GM18519 (cell line): Measurements from ENCODE around the gene SUGP1.

Experiments used
- ATAC-seq: cut with Tn5 transposase; IDR thresholded peaks from one replicate; pipeline ENCODE4 v1.9.1; 2021; ENCODE audit warnings: mild to moderate bottlenecking, moderate library complexity; ENCODE audit not compliant: unreplicated experiment, low FRiP score

SUGP1 gene

DNA sequence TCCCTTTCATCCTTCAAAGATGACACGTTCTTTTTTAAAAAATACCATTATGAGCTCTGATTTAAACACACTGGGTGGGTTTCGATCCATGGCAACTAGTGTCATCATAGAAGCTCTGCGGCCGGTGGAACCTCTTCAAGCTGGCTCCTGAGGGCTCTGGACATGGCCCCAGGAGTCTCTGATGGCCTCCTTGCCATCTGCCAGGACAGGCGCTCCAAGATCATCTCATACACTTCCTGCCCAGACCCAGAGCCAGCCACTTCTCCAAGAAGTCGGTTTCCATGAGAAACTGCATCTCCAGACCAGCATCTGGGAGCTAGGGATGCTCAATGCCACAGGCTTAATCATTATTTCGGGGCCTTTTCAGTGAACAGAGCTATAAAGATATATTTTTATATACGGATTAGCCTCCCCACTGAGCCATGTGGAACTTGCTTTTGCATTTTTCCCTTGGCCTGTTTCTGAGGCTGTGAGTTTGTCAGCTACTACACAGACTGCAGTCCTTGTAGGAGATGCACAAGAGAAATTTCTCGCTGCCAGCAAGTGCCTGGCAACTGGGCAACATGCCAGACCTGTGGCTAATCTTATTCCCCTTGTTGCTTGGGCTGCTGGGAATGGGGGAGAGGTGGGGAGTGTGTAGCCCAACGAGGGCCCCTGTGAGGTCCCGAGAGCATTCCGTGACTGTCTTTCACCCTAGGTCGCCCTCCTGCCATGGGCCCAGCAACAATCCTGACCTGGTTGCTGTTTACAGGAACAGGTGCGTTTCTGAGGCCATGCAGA is 15.9 kb downstream of the SUGP1 start:
- no peak for ATAC-seq

DNA sequence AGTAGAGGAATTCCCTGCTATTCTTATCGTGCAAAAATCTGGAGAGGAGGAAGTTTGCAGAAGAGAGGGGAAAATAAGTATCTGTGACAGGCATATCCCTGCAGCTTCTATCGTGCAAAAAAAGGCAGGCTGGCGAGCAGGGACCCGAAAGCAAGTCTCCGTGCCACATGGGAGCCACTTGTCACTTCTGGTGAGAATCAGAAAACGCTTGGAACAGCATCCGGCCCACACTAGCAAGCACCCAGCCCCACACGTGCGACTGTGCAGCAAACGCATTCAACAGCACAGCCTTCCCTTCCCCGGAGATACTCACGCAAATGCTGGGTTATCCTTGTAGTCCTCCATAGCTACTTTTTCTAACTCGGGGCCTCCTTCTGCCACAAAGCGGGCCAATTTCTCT is 16.9 kb downstream of the SUGP1 start:
- no peak for ATAC-seq

DNA sequence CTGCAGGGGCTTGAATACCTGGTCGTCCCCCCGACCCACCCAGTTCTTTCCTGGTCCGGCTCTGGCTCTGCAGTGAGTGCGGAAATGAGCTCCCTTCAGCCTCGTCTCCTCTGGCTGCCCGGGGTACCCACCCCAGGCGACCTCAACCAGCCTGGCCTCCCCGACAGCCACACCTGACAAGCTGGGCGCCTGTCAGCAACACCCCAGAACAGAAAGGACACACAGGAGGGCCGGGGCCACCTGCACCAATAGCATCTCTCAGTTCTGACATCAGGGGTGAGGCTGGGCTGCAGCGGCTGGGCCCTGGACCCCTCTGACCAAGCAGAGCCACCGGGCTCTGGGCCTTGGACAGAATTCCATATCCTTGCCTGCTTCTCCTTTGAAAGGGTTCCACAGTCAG is 19.7 kb downstream of the SUGP1 start:
- ATAC-seq = no peak

DNA sequence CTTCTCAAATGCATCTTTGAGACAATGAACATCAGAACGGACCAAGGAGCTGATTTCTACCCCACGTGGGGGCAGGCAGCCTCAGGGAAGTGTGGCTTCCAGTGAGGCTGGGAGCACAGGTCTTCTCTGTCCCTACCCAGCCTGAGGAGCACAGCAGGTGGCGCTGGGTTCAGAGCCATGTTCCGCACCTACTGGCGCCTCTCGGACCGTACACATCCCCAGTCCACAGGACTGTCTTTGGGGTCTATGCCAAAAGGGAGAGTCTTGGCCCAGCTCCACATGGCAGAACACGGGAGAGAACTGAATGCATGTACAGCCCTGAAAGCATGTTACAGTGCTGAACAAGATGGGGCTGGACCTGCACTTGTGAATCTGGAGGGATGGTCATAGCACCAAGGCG is 22.6 kb downstream of the SUGP1 start:
- ATAC-seq = no peak

DNA sequence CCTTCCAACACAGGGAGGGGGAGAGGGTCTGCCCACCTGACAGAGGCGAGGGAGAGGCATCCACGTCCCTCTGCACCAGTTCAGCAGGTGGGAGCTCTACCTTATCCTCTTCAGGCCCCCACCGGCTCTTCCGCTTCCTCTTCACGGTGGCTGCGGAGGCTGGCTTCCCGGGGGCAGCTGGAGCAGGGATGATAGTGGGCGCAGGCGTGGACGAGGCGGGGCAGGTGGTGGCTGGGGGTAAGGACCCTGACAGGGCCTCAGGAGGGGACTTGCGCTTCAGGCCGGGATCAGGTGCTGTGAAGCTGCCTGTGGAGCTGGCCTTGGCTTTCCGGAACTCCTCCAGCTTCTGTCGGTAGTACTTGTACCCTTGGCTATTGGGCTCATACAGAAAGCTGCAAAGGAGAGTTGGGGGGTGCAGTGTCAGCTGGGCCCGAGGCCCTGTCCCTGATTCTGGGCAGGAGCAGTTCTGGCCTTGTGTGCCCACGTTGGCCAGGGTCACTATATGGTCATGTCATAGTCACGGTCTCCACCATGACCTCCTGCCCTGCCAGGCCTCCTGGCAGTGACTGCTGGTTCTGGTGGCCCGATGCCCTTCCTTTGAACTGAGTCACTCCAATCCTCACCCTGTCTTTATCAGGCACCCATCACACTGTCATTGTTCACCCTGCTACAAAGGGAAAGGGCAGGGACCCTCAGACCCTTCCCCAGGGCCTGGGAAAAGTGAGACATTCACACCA is 23.2 kb downstream of the SUGP1 start:
- ATAC-seq = no peak

DNA sequence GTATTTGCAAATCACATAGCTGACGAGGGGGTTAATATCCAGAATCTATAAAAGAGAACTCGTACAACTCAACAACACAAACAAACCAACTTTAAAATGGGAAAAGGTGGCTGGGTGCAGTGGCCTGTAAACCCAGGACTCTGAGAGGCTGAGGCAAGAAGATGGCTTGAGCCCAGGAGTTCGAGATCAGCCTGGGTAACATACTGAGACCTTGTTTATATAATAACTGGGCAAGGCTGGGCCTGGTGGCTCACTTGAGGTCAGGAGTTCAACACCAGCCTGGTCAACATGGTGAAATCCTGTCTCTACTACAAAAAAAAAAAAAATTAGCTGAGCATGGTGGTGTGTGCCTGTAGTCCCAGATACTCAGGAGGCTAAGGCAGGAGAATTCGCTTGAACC is 25.4 kb downstream of the SUGP1 start:
- ATAC-seq = no peak

DNA sequence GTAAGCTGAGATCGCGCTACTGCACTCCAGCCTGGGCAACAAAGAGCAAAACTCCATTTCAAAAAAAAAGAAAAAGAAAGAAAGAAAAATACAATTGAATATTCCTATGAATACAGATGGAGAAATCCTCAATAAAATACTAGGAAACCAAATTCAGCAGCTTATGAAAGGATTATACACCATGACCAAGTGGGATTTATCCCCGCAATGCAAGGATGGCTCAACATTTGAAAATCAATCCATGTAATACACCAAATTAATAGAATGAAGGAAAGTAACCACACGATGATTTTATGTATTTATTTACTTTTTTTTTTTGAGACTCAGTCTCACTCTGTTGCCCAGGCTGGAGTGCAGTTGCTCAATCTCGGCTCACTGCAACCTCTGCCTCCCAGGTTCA is 27.7 kb downstream of the SUGP1 start:
- ATAC-seq = no peak

DNA sequence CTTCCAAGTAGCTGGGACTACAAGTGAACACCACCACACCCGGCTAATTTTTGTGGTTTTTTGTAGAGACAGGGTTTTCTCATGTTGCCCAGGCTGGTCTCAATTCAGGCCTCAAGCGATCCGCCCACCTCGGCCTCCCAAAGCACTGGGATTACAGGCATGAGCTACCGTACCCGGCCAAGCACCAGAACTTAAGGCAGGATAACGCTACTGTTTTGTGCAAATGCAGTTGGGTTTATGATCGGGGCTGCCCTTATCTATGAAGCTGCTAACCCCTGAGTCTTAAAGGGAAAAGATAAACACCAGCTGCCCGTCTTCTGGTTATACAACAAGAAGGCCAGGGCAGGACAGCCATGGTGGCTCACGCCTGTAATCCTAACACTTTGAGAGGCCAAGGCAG is 34.6 kb downstream of the SUGP1 start:
- no peak for ATAC-seq

DNA sequence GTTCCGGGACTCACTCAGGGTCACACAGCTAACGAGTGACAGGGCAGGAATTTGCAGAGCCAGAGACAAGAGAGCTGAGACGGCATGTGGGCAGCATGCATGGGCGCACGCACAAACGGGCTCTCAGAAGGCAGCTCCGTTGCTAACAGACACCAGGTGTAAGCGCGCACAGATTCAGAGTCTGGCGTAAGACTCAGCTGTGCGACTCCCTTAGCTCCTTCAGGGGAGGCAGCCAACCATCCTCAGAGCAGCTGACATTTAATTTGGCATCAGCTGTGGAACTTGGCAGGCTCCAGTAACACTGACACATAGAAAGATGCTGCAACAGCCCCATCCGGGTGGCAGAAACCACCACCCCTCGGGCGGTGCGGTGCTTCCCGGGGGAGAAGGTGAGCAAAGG is 39.7 kb downstream of the SUGP1 start:
- ATAC-seq = no peak

DNA sequence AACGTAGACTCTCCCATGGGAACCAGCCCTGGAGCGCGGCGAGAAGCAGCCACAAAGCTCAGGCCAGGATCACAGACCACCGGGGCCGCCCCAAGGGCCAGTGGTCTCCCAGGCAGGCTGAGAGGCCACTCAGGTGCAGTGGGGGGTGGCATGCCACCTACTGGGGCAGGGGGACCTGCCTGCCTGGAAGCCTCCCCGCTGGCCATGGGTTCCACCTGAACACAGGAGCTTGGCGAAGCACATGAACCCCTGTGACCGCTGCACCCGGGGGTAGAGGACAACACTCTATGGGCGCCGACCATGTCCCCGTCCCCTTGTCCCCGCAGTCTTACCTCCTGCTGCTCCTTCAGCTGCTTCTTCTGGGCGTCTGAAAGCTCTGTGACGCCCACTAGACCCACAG is 40.5 kb downstream of the SUGP1 start:
- ATAC-seq = no peak

DNA sequence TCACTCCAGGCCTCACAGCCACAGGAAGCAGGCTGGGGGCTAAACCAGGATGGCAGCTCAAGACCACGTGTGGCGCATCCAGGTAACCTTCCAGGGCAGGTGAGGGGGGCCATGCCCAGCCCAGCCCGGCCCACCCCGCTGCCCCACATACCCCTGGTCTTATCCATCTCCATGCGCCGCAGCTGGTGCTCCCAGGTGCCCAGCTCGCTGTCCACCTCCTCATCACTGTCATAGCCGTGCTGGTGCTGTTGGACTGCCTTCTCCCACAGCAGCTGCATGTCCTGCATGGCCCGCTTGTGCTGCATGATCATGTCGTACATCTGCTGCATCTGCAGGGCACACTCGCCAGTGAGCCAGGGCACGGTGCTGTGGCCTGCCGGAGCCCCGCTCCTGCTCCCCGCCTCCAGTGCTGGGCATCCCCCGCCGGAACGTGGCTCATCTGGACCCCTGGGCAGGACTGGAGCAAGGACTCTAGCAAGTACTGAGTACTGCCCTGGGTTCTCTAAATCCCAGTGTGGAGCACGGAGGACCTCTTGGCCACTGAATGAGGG is 41.2 kb downstream of the SUGP1 start:
- ATAC-seq = no peak

DNA sequence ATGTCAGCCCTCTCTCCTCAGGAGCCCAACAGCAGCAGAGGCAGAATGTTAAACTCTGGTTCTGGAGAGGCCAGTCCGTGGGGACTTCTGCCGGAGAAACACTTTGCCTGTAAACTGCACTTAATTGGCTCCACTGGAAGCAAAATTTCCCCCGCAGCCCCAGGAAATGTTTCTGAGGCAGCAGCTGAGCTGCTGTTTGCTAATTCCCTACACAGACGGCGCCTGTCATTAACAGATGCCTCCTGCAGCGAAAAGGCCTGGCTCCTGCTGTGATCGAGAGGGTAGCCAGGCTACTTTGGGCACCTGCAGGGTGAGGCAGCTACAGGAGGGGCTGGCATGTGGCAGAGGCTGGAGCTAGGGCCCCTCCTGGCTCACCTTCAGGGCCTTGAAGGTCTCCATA is 42.0 kb downstream of the SUGP1 start:
- ATAC-seq = no peak

DNA sequence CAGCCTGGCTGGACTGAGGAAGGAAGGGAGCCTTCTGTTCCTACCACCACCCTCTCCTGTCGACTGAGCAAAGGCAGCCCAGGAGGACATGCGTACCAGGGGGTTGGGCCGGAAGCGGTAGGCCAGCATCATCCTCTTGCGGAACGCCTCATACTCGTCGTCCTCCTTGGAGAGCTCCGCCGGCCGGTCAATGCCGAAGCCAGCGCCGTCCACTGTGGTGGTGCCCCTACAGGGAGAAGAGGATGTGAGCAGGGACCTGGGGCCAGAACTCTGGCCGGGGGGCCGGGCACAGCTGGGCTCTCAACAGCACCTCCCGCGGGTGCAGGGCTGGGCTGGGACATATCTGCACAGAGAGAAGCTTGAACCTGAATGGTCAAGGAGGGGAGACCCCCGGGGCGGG is 43.5 kb downstream of the SUGP1 start:
- no peak for ATAC-seq

DNA sequence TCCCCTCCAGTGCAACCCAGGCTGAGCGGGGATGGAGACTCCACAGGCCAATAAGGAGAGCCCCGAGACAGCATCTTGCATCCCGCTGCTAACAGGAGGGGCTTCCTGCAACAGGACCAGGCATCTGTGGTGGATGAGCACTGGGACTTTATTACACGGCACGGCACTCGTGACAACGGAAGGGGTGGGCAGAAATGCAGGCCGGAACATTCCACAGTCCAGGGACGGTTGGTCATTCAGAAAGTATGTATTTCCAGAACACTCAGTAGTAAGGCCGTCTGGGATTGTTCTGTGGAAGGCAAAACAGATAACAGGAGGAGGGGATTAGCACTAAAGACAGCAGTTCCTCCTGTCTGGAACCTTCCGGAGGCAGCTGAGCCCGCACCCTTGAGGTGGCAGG is 43.9 kb downstream of the SUGP1 start:
- ATAC-seq = no peak

DNA sequence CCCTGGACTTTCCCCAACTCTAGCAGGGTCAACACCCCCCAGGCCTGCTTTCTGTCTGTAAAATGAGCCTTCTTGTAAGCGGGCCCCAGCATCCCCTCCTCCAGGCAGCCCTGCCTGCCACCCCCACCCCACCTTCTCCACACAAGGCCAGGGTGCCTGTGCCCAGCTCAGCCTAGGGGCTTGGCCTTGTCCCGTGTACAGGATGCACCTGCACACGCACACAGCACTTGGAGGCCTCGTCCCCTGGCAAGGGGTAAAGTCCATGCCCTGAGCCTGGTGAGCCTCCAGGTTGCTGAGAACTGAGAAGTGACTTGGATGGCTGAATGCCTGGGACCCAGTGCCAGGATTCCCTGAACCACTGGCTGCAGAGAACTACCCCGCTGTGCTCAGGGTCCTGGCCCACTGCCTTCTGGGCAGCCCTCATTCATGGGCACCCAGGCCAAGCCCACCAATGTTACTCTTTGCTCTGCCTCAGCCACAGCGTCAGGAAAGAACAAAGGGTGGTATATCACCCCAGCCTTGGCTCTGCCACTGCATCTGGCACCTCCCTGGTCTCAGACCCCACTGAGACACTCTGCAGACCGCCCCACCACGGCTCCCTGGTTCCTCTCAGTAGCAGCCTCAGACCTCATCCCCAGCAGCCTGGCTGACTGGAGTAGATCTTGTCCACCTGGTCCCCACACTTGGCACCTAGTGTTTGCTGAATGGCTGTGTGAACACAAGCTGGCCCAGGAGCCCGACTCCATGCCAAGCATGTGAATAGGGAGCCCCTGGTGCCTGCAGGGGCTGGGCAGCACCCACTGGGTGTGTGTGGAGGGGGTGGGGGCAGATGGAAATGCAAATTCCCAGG is 45.4 kb downstream of the SUGP1 start:
- ATAC-seq = no peak

DNA sequence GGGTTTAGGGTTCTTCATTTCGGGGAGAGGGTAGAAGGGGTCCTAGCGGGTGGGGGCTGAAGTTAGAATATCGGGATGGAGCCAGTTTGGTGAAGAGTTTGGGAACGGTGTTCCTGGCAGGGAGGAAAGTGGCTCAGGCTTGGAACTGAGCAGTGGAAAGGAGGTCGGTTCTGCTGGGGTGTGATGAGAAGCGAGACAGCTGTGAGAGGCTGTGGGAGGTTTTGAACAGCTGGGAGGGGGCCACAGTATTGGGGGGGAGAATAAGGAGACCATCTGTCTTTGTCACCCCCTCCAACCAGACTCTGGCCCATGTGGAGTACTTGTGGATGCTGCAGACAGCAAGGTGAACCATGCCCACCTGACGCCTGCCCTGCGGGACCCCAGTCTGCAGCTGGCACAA is 46.2 kb downstream of the SUGP1 start:
- no peak for ATAC-seq

DNA sequence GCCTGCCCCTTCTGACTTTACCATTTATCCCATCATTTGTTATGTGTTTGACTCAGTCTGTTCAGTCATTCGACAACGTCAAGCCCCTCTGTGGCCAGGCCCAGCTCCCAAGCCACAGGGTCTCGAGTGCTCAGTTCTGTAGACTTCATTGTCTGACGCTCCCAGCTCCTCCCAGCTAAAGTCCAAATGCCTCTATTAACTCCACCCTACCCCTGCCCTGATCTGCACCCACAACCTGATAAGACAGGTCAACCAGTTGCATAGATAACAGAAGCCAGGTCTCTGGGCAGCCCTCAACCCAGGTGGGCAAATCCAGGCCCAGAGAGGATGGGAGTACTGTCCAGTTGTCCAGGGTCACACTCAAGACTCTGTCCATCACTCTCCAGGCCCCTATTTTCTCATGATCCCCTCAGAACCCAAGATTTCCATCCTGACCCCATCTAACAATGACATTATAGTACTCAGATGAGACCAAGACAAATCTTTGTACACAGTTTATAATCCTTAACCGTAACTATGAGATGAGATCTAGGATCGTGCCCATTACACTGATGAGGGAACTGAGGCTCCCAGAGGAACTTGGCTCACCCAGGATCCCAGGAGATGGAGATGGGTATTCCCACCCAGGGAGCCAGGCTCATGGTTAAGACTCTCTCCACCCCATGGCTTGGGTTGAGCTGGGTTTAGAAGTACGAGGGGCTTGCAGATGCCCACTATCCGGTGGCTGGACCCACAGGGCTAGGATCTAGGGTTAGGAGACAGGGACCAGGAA is 48.3 kb downstream of the SUGP1 start:
- ATAC-seq = no peak

DNA sequence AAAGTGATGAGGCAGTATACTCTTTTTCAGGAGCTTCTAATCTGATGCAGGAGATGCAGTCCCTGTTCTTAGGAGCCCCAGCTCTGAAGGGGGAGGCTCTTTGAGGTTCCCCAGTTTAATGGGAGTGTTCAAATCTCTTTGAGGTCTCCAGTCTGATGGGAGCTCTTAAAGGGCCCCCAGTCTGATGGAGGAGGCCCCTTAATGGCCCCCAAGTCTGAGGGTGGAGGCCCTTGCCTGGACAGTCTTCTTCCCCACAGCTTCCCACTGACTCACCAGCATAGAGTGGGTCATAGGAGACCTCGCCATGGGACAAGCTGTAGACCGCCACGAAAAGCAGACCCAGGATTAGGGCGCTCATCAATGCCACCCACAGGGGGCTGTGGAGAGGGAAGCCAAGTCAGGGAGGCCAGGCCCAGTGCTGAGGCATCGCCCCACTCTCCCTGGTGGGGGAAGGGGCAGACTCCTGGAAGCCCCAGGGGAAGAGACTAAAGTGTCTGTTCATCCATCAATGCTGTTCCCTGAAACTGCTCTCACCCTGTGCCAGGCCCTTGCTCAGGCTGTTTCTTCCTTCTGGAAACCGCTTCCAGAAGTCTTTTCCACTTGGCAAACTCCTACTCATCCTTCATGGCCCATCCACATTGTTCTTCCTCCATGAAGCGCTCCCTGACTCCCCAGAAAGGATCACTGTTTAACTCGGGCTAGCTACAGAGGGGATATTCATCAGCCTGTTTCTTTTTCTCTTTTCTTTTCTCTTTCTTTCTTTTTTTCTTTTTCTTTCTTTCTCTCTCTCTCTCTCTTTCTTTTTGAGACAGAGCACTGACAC is 49.3 kb downstream of the SUGP1 start:
- ATAC-seq = no peak

DNA sequence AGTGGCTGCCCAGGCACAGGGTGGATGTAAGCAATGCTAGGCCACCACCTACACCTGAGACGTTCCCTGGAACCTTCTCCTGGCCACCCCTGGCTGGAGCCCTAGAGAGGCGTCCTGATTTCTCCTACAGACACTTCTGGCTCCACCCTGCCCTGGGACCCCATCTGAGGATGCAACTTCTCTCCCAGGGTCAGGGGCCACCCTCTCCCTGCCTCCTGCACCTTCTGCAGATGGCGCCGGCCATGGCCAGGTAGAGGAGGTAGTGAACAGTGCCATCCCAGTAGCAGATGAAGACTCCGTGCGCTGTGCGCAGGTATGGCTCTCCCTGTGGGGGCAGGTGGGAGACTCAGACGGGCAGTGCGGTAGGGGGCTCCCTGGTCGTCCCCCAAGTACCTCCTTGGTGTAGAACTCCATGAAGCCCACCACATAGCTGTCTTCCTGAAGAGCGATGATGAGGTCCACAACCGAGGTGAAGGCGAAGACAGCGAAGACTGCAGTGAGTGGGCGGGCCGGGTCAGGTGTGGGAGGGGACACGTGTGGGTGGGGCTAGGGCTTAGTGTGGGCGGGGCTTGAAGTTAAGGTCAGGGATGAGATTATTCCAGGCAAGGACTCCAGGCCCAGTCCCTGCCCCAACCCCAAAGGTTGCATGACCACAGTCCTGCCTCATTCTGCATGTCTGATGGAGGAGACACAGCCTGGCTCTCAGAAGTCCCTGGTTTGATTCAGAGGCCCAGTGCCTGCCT is 50.2 kb downstream of the SUGP1 start:
- no peak for ATAC-seq
